Hepatocyte (in vitro differentiated cells): ENCODE data around the gene KCND2. TPM values are rescaled to one million over a fixed set of nuclear protein-coding genes. Genes with fewer than 3 reads are reported as not detected.

ENCODE experiments used
- DNase-seq: peaks from one replicate; pipeline ENCODE4 v3.0.0-alpha.2; 2016; ENCODE audit warnings: low spot score
- H2AFZ ChIP-seq: fragments of 200-600 bp; sonication (generic); 2 replicates; pipeline ENCODE4 v1.6.0; 2016; ENCODE audit warnings: antibody characterized with exemption, mild to moderate bottlenecking
- H3K27ac ChIP-seq: fragments of 200-600 bp; sonication (generic); 2 replicates; pipeline ENCODE4 v1.5.1; 2016; ENCODE audit warnings: mild to moderate bottlenecking
- H3K27me3 ChIP-seq: fragments of 200-600 bp; sonication (generic); 2 replicates; pipeline ENCODE4 v1.6.1; 2016
- H3K36me3 ChIP-seq: fragments of 200-600 bp; sonication (generic); replicated peaks from 2 replicates; pipeline ENCODE4 v1.5.1; 2016; ENCODE audit warnings: low read depth; ENCODE audit not compliant: insufficient read depth
- H3K4me1 ChIP-seq: fragments of 200-600 bp; sonication (generic); 2 replicates; pipeline ENCODE4 v1.5.1; 2016; ENCODE audit warnings: mild to moderate bottlenecking, moderate library complexity; ENCODE audit not compliant: insufficient read depth
- H3K4me2 ChIP-seq: fragments of 200-600 bp; sonication (generic); 2 replicates; pipeline ENCODE4 v1.6.0; 2016
- H3K4me3 ChIP-seq: fragments of 200-600 bp; sonication (generic); 2 replicates; pipeline ENCODE4 v1.5.1; 2016; ENCODE audit warnings: mild to moderate bottlenecking
- H3K79me2 ChIP-seq: fragments of 200-600 bp; sonication (generic); 2 replicates; pipeline ENCODE4 v1.6.0; 2017; ENCODE audit warnings: mild to moderate bottlenecking
- H3K9me2 ChIP-seq: fragments of 200-600 bp; sonication (generic); replicated peaks from 2 replicates; pipeline ENCODE4 v1.6.0; 2017; ENCODE audit warnings: mild to moderate bottlenecking; ENCODE audit not compliant: insufficient read depth
- H3K9me3 ChIP-seq: fragments of 200-600 bp; sonication (generic); 2 replicates; pipeline ENCODE4 v1.5.1; 2016; ENCODE audit warnings: low read depth, mild to moderate bottlenecking
- H4K20me1 ChIP-seq: fragments of 200-600 bp; sonication (generic); 2 replicates; pipeline ENCODE4 v1.6.0; 2016; ENCODE audit warnings: mild to moderate bottlenecking; ENCODE audit not compliant: insufficient read depth, poor library complexity, severe bottlenecking
- EZH2 ChIP-seq: fragments of 200-600 bp; sonication (generic); IDR thresholded peaks from 2 replicates; pipeline ENCODE4 v1.6.1; 2016; ENCODE audit warnings: antibody characterized with exemption, mild to moderate bottlenecking, borderline replicate concordance
- EZH2phosphoT487 ChIP-seq: fragments of 200-600 bp; sonication (generic); IDR thresholded peaks from one replicate; pipeline ENCODE4 v1.6.1; 2018; ENCODE audit warnings: antibody characterized with exemption, mild to moderate bottlenecking, low read depth, moderate library complexity; ENCODE audit not compliant: unreplicated experiment, severe bottlenecking
- WGBS: methylation state at CpG from one replicate; pipeline ENCODE4 v1.1.6; 2016; ENCODE audit warnings: low lambda C conversion rate; ENCODE audit errors: missing lambda C conversion rate; 5-methylcytosine and 5-hydroxymethylcytosine counted together
- polyA plus RNA-seq: library from polyadenylated mRNA; unstranded; fragments of >200 nt; fragmentation: Nextera tagmentation; extraction: Ambion mirVana; gene quantifications from 2 replicates; pipeline ENCODE4 v1.2.1, GENCODE V29; 2016
- total RNA-seq: library from RNA; depleted of rRNA; stranded (reverse); fragments of >200 nt; gene quantifications from 2 replicates; pipeline ENCODE4 v1.2.3, GENCODE V29; 2014
- TF ChIP-seq, protein P1 (sequence below): fragments of 200-600 bp; sonication (generic); IDR thresholded peaks from 2 replicates; pipeline ENCODE4 v1.5.1; 2016; ENCODE audit warnings: antibody characterized with exemption, mild to moderate bottlenecking; ENCODE audit not compliant: poor library complexity

The KCND2 gene
- total and polyA plus RNA-seq, 2 experiments from 2014 or later = 0.58 to 3.6 TPM

DNA sequence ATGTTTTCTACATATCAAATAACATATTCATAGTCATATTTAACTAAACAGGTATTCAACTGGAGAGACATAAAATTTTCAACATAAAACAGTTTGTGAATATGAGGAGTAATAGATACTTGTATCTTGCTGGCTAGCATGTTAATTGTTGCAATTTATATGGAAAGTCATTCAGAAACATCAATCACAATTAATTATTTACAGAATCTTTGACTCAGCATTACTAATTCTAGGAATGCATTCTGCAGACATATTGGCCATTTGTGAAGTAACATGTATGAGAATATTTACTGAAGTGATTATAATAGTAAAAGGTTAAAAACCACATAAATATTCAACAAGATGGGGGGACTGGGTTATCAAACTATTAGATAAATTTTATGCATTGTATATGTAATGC, 381.3 kb downstream of the KCND2 start:
- Histone ChIP-seq H3K79me2 (no peaks in the 10 kb centered on the region), H3K9me3 (no peaks in the 10 kb centered on the region), H3K9me2 (no peaks in the 10 kb centered on the region), H2AFZ (no peak overlapping the region), H3K27me3 (no peaks in the 10 kb centered on the region), H3K4me1 (no peaks in the 10 kb centered on the region), H3K36me3 (no peaks in the 10 kb centered on the region), H3K4me2 (no peak overlapping the region), H3K4me3 (no peak overlapping the region), H4K20me1 (no peaks in the 10 kb centered on the region), H3K27ac (no peak overlapping the region)
- DNase-seq = no peak
- TF ChIP-seq, protein P1, sequence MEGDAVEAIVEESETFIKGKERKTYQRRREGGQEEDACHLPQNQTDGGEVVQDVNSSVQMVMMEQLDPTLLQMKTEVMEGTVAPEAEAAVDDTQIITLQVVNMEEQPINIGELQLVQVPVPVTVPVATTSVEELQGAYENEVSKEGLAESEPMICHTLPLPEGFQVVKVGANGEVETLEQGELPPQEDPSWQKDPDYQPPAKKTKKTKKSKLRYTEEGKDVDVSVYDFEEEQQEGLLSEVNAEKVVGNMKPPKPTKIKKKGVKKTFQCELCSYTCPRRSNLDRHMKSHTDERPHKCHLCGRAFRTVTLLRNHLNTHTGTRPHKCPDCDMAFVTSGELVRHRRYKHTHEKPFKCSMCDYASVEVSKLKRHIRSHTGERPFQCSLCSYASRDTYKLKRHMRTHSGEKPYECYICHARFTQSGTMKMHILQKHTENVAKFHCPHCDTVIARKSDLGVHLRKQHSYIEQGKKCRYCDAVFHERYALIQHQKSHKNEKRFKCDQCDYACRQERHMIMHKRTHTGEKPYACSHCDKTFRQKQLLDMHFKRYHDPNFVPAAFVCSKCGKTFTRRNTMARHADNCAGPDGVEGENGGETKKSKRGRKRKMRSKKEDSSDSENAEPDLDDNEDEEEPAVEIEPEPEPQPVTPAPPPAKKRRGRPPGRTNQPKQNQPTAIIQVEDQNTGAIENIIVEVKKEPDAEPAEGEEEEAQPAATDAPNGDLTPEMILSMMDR = no peak
- TF ChIP-seq EZH2 (no peak), EZH2phosphoT487 (no peak)

- H3K27ac ChIP-seq = no peak overlapping the region
- no peaks in the 10 kb centered on the region for H3K79me2 ChIP-seq
- no peaks in the 10 kb centered on the region for H3K9me2 ChIP-seq
- no peaks in the 10 kb centered on the region for H3K4me1 ChIP-seq
- no peak for DNase-seq
- H3K9me3 ChIP-seq = no peaks in the 10 kb centered on the region
- no peaks in the 10 kb centered on the region for H3K27me3 ChIP-seq
- no peaks in the 10 kb centered on the region for H3K36me3 ChIP-seq
- H3K4me2 ChIP-seq = no peak overlapping the region
- TF ChIP-seq, protein P1 = no peak
- TF ChIP-seq EZH2phosphoT487 (no peak), EZH2 (no peak)
- no peak overlapping the region for H2AFZ ChIP-seq
- no peak overlapping the region for H3K4me3 ChIP-seq
- H4K20me1 ChIP-seq = no peaks in the 10 kb centered on the region
- 96% methylated on average over 2 of the region's 2 CpGs for WGBS
These were observed 385.5 kb downstream of the KCND2 start for GRCh38 chr7:120658516-120658915.

DNA sequence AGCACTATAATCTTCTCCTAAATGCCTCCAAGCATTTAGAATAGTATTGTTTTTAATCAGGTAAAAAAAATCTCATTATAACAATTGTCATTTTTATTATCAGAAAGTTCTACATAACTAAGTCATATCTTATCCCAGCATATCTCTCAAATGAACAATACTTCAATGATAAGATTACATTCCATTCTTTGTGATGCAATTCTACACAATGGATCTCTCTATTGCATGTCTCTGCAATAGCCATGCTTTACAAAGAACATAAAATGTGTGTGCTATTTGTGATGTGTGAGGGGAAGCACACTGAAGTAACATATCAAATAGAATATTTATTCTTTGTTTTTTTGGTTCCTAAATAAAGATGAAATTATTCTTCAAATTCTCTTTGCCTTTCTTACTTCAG, 389.3 kb downstream of the KCND2 start:
- Histone ChIP-seq H3K36me3 (no peaks in the 10 kb centered on the region), H3K27me3 (no peaks in the 10 kb centered on the region), H2AFZ (no peak overlapping the region), H3K27ac (no peak overlapping the region), H3K9me3 (no peaks in the 10 kb centered on the region), H3K9me2 (no peaks in the 10 kb centered on the region), H3K4me2 (no peak overlapping the region), H4K20me1 (no peaks in the 10 kb centered on the region), H3K79me2 (no peaks in the 10 kb centered on the region), H3K4me1 (no peaks in the 10 kb centered on the region), H3K4me3 (no peak overlapping the region)
- no peak for DNase-seq
- TF ChIP-seq EZH2phosphoT487 (no peak), EZH2 (no peak)
- TF ChIP-seq, protein P1 = no peak

GRCh38 chr7:120665068-120665467, 392.1 kb downstream of the KCND2 start:
- H3K27ac ChIP-seq = no peak overlapping the region
- TF ChIP-seq, protein P1 = no peak
- TF ChIP-seq EZH2 = no peak
- H4K20me1 ChIP-seq = no peaks in the 10 kb centered on the region
- H3K9me3 ChIP-seq = no peaks in the 10 kb centered on the region
- no peaks in the 10 kb centered on the region for H3K4me1 ChIP-seq
- H3K79me2 ChIP-seq = no peaks in the 10 kb centered on the region
- no peak overlapping the region for H3K4me2 ChIP-seq
- no peaks in the 10 kb centered on the region for H3K36me3 ChIP-seq
- no peak overlapping the region for H3K4me3 ChIP-seq
- H3K9me2 ChIP-seq = no peaks in the 10 kb centered on the region
- H2AFZ ChIP-seq = no peak overlapping the region
- no peaks in the 10 kb centered on the region for H3K27me3 ChIP-seq
- WGBS = 93% methylated on average over 1 of the region's 1 CpG
- DNase-seq = no peak
